ENCODE data around the gene LAMTOR1.

The LAMTOR1 gene

DNA sequence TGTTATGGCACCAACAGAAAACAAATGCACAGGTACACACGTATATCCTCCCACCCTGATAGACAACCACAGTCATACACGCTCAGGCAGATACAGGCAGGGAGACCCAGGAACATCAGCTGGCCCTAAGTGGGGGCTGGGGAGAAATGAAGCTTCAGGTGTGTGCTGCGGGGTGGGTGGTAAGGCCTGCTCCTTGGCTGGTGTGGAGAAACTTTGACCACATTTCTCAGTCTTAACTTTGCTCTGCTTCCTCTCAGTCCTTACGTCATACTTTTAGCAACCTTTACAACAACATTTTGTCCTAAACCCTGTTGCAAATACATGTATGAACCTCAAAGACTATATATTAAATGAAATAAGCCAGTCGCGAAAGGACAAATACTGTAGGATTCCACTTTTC, 16.1 kb upstream of the LAMTOR1 start:
- DNase-seq (ENCODE audit: low spot score), result no peak

DNA sequence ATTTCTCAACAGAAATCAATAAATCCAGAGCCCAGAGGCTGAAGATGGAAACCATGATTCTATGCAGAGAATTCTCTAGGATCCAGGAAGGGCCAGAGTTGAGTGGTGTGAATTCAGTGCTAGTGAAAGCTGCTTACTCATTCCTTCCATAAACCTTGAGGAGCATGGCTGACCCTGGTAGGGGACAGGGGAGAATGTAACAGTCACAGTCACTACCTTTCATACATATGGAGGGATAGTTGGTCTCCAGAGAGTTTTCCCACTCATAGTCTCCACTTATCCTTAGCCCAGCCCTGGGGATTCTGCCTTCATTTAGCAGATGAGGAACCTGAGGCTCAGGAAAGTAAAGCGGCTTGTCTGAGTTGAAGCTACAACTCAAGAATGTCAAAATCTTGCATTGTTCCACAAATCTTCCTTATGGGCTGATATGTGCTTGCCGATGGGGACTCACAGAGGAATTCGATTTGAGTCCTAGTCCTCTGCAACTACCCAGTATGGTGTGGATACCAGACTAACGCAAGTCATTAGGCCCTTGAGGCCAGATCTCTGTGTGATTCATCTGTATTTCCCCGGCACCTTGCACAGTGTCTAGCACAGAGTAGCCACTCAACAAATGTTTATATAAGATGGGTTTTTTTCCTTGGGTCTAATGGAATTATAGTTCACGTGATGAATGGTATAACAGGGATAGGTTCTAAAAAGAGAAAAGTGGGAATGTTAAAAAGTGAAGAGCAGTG, 13.1 kb upstream of the LAMTOR1 start:
- no peak for DNase-seq (ENCODE audit: low spot score)

DNA sequence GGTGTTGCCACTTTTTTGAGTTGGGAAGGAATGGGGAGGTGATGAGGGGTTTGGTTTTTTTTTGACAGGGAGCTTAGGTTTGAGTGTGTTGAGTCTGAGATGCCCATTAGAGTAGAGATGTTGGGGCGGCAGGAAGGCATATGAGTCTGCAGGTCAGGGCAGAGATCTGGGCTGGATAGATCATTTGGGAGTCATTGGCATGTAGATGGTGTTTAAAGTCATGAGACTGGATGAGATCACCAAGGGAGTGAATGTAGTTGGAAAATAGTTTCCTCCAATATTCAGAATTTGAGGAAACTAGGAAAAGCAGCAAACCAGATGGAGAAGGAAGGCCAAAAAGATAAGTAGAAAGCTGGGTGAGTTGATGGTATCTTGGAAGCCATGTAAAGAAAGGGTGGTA, 11.5 kb upstream of the LAMTOR1 start:
- DNase-seq (ENCODE audit: low spot score), result no peak

DNA sequence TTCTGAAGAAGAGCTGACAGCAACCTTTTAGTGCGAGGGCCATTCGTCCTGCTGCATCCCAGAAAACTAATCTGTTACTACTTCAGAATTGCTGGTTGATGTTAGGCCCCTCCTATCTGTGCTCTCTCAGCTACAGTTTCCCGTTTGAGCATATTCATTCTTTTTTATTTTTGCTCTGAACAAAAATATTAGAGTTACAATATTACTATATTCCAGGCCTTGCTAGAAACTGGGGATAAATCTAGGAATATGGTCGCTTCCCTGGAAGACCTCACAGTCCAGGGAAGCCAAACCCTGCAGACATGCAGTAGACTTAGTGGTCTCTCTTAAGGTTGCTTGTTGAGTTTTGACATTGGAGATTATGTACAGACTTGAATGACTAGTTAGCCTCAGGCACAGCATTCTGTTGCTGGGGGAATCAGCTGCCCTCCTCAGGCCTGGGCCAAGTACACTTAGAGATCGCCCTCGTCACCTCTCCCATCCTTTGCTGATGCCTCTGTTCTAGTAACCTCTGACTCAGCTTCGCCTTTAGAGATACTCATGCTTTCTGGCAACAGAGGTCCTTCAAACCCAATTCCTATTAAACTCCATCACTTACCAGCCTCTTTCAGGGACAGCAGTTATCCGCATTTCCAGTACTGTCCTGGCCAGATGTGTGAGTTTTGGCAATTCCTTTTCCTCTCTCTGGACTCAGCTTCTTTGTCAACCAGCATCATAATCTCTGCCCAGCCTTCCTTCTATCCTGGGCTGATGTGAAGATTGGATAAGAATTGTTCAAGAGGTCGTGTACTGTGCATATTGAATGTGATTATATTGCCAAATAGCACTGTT, 10.1 kb upstream of the LAMTOR1 start:
- no peak for DNase-seq (ENCODE audit: low spot score)

DNA sequence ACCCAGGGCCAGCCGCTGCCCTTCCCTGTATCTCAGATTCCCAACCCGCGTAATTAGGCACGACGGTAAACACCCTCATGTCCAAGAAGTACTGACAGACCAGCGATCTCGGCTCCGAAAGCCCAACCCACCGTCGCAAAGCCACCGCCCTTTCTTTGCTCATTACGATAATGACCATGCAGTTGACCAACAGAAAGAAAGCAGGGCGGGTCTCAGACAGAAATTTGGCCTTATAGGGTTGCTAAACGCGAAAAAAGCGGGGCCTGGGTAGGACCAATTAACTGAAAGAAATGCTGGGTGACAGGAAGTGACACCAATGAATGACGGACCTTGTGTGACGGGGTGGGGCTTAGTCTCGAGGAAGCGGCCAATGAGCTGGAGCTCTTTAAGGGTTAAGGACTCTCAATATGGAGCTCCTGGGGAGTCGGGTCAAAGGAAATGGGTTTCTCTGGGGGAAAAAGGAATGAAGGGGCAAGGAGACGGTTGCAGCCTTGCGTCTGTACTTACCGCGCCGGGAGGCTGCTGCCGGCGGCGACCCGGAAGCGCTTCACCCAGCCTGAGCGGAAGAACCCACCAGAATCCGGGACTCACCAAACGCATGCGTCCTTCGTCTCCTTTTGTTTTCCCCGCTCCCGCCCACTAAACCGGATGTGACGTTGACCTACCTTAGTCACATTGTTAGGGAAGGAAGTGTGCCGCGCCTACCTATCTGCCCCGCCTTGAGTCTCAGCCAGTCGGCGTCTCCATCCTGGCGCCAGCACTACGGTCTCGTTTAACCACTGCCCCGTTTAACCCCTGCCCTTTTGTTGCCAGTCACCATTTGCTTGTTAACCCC, 9.3 kb upstream of the LAMTOR1 start, which contains the start of gene ANAPC15:
ANAPC15 (minus strand) TSS at position 553 of the 835 bp plus-strand sequence. CDS start 1,419 bp downstream, outside the sequence.
- DNase-seq (ENCODE audit: low spot score), result peak; percentile 100

DNA sequence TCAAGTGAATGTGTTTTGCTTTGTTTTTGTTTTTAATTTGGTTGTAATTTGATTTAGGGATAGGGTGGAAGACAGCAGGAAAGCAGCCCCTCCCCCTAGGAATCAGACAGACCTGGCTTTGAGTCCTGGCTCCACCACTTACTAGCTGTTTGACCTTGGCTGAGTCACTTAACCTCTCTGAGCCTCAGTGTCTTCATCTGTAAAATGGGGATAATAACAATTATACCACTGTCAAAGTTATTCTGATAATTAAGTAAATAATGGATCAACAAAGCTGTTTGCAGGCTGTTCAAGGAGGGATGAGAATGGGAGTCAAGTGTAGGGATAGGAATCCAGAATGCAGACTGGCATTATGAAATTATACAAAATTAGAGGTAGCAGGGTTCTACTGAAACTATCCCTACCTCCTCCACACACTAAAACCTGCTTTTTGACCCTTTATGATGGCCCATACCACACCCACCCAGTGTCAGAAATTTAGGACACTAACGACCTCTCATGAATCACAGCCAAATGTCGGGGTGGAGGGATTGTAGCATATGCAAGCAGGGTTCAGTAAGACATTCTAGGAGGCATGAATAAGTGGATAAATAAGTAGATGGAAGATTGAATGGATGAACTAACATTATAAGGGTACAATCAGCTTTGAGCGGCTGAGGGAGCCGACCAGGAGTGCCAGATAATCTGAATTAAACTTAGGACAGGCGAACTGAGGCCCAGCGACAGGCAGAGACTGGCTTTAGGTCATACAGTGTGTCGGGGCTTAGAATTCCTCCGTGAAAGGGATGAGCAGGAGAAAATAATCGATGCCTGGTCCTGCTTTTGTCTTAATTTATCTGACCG, 8.4 kb upstream of the LAMTOR1 start:
- DNase-seq (ENCODE audit: low spot score), result no peak

DNA sequence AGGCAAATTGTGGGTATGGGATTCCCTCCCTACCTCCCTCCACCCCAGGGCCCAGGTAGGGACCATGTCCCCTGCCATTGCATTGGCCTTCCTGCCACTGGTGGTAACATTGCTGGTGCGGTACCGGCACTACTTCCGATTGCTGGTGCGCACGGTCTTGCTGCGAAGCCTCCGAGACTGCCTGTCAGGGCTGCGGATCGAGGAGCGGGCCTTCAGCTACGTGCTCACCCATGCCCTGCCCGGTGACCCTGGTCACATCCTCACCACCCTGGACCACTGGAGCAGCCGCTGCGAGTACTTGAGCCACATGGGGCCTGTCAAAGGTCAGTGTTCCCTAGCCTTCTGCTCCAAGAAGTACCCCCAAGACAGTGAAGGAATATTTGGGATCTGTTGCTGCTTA, 2.8 kb upstream of the LAMTOR1 start, which contains the start of gene TOMT:
TOMT (plus strand) TSS at position 37 of the 400 bp plus-strand sequence; CDS start at position 65, 28 bp downstream.
- DNase-seq (ENCODE audit: low spot score), result no peak

DNA sequence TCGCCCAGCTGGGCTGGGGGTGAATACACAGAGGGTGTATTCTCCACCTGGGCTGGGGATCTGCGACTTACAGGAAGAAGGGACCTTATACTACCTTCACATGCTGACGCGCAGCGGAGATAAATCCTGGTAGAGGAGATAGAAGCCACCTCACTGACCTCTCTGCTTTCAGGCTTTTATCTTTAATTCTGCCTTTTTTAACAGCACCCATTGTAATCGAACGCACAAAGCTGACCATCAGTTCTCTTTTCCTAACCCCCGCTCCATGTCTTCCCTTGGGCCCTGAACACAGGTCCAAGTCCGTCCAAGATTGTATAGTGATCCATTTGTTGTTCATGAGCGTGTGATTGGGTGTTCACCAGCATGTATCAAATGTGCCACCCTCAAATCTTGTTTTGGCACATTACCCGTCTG, 664 bp upstream of the LAMTOR1 start:
- no peak for DNase-seq (ENCODE audit: low spot score)

DNA sequence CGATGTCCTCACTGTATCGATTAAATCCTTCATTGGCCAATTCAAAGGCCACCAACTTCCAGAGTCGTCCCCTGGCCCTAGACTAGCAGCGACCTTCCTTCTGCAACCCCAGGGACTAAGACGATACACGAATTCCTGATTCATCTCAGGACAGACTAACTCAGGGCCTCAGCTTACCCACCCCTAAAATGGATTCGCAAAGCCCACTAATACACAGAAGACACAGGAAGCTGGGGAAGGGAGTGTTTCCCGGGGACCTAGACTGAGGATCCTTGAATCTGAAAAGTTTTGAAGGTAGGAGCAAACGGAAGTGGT, 509 bp downstream of the LAMTOR1 start:
- DNase-seq (ENCODE audit: low spot score), result no peak

DNA sequence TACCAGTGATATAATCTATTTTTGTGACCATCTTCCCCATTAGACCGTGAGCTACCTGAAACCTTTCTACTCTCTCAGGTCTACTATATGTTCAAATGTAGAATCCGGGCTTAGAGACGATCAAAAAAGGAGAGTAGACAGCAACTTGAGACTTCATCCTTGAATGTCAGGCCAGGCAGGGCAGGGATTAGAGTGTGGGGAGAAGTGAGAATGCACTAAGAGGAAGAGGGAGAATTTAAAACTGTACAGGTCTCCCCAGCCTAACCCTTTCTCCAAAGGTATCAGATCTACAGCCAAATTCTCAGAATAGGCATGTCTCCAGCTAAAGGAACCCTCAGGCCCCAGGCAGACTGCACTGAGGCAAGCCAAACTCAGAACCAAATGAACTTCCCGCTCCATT, 935 bp downstream of the LAMTOR1 start:
- no peak for DNase-seq (ENCODE audit: low spot score)

DNA sequence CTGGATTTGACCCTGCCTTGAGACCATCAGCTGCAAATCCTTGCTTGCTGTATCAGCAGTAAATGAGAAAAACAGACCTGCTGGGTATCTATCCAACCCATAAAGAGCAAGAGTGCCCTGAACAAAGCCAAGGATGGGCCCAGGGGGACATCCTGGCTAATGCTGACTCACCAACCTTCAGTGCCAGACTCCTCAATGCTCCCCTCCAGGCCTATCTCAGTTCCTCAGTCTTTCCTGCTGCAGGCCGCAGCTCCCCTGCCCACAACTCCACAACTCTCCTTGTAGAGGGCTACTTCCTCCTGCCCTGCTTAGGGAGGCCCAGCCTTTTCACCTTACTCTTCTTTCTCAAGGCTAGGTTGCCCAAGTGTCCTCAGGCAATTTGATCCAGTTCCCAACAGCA, 2.6 kb downstream of the LAMTOR1 start:
- no peak for DNase-seq (ENCODE audit: low spot score)

DNA sequence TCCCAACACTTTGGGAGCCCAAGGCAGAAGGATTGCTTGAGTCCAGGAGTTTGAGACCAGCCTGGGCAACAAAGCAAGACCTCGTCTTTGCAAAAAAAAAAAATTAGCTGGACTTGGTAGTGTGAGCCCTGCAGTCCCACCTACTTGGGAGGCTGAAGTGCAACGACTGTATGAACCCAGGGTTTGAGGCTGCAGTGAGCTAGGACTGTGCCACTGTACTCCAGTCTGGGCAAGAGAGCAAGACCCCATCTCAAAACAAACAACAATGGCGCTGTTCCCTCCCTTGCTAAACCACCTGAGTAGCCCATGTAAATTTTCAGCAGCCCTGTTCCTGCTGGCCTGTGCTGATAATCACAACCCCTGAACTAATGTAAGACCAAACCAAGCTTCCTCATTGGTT, 3.1 kb downstream of the LAMTOR1 start:
- no peak for DNase-seq (ENCODE audit: low spot score)

DNA sequence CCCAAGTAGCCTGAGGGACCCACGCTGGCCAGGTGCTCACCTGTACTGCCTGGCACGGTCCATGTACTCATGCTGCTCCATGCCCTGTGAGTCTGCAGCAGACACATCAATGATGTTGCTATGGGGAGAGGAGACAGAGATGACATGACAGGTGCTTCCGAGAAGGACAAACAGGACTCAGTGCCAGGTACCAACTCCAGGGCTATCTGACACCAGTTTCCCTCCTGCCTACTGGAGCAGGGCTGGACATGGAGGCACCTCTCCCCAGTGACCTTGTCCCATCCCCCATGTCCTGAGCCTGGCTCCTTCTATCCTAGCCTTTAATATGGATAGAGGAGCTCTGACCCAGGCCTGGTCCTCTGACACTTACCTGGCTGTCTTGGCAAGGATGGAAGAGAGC, 4.4 kb downstream of the LAMTOR1 start:
- DNase-seq (ENCODE audit: low spot score), result no peak

DNA sequence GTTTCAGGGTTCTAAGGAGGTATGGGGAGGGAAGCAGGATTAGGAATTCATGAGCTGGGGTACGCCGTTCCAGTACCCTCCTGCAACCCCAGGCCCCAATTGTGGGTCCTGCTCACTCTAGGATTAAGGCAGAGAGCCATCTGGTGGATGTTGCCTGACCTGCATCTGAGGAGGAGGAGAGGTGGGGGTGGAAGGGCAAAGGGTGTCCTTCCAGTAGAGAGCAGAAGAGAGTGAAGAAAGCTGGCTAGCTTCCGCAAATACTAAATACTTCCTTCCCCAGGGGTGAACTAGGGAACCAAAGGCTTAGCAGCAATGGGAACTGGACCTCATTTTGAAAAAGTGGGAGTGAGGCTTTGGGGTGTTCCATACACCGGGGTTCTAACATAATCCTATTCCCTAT, 11.8 kb downstream of the LAMTOR1 start:
- DNase-seq (ENCODE audit: low spot score), result no peak

DNA sequence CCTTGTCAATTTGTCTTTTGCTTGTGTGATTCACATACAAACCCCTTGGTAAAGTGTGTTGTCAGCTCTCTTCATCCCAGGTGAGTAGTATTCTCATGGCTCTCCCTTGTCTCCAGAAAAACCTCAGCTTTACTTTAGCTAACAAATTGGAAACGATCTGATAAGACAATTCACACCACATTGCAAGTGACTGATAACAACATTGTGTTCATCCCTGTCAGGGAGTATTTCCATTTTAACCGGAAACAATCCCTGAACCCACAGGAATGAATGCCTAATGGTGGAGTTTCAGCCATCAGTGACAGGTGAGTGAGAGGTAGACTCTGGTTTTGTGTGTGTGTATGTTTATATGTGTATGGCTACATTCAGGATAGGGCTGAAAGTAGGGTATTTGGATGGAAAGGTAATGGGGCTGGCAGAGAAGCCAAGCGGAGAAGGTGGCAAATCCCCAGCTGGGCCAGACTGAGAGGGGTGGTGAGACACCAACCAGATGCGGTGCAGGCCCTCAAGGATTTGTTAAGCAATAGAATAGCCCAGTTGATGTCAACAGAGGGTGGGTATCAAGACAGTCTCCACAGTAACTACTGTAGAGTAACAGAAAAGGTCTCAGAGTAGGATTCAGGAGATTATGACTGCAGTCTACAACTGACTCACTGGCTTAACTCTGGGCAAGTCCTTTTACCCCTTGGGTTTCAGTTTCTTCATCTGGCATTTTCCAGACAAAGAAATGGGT, 14.9 kb downstream of the LAMTOR1 start:
- no peak for DNase-seq (ENCODE audit: low spot score)

DNA sequence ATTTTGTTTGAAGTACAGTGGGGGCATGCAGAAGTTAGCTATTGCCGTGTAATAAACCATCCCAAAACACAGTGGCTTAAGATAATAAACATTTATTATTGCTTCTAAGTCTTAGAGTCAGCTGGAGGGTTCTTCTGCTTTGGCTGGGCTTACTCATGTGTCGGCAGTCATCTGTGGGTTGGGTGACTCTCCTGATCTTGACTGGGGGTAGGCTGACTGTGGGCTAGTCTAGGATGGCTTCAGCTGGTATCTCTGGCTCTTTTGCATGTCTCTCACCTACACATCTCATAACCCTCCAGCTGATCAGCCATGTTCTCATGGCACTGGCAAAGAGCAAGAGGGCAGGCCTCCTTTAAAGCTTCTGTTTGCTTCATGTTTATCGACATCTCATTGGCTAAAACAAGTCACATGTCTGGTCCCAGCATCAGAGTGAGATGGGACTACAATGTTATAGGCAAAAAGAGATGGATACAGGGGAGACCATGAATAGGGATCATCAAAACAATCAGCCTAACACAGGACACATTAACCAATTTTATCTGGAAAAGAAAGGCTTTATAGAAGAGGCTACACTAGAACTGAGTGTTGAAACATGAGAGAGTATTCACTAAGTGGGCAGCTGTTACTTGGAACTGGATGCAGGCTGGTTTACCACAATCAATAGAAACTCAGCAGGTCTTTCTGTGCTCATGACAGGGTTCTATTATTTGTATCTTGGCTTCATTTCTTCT, 17.3 kb downstream of the LAMTOR1 start:
- DNase-seq (ENCODE audit: low spot score), result no peak

DNA sequence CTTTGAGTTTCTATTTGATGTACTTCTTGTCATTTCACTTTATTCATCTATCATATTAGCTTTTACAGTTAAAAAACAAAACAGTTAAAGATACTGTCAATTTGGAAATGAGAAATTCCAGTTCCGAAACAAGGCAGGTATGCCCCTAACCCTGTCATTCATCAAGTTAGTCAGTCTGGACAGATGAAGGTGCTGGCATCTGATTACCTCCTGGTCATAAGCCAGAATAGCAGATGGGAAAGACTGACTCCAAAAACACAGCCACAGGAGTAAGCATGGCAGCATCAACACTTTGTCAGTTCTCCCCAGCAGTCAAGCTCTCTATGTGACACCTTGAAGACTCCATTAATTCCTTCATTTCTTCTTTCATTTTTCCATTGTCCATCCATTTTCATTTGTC, 18.1 kb downstream of the LAMTOR1 start:
- no peak for DNase-seq (ENCODE audit: low spot score)

DNA sequence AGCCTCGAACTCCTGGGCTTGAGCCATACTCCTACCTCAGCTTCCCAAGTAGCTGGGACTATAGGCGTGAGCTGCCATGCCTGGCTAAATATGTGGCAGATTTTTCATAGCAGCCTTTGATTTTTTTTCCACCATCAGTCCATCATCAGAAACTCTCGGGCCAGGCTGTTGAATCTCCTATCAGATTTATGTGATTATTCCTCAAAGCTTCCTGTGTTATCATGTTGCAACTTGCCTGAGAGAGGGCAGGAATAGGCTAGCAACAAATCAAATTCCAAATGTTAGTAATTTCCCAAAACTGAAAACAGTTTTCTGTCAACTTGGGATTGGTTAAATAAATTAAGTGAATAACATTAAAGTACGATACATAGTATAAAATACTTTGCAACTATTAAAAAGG, 19.0 kb downstream of the LAMTOR1 start:
- DNase-seq (ENCODE audit: low spot score), result no peak

DNA sequence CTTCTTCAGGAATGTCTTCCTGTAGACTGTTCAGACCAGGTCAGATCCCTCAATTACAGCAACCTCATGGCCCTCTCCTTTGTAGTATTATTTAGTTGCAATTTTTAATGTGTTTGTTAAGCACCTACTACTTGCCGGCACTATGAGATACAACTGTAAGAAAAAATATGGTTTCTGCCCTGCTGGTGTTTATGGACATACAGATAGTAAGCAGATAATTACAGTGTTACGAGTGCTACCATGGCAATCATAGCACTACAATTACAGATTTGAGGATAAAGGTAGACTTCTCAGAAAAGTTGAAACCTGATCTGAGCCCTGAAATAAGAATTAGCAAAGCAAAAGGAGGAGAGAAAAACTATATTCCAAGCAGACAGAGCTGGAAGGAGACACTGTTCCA, 19.7 kb downstream of the LAMTOR1 start:
- no peak for DNase-seq (ENCODE audit: low spot score)

DNA sequence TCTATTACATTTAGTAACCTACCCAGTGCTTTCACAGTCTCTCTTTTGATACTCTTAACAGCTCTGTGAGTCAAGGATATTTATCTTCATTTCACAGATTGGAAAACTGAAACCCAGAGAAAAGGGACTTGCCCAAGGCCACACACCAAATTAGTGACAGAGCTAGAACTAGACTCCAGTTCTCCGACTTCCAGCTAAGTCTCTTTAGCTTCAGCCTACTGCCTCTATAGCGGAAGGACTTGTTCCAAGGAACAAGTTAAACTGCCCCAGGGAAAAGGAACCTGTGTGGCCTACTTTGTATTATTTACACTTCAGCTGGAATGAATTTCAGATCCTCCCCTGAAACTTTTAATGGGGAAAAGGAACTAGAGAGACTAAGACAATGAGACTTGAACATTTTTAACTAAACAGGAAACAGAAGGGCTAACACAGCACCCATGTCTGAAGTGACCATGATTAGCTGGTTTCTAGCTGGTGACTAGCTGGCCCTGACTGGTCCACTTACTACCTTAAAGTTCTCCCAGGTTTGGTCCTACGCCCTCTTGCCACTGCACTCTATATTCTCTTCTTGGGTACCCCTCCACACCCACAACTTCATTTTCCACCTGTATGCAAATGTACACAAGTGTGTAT, 21.2 kb downstream of the LAMTOR1 start:
- DNase-seq (ENCODE audit: low spot score), result no peak

Measured in SW480 (cell line).